ENCODE results near the gene COMMD3.

Gene COMMD3

DNA sequence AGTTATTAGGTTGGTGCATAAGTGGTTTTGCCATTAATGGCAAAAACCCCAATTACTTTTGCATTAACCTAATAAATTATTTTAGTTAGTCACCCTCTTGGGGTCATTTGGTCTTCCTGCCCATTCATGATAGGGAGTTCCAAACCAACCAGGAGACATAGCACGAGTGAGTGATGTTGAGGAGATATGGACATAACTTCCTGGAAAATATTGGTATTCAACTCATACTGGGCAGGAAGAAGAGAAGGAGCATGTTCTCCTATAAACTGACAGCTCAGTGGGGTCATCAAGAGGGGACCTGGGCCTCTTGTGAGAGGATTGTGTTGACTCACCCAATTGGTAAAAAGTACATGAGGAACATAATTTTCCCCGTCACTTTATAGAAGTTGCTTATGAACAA is 52.8 kb downstream of the COMMD3 start:
- no peak for DNase-seq

DNA sequence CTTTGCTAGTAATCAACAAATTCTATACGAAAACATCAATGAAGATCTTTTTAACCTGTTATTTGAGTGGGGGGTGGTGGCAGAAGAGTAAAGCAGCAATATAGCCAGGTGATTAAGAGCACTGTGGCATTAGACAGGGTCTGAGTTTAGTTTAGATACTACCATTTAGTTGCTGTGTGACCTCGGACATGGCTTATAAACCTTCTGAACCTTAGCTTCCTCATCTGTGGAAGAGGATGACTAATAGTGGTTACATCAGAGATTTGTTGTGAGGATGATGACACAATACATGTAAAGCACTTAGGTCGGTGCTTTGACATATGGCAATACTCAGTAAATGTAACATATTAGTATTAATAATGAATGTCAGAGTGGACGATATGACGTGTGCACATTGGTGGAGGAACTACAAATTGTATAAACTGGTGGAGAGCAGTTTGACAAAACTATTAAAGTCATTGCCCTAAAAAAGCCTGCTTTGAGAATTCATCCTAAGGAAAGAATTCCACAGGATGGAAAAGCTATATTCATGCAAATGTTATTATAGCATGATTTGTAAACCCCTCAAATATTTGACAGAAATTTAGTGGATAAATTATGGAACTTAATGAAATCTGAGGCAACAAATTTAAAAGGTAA is 53.4 kb downstream of the COMMD3 start:
- no peak for DNase-seq

All from activated CD4-positive, alpha-beta T cell treated with anti-CD3 and anti-CD28 coated beads for 48 hours (primary cell).